Forelimb muscle (tissue), 1 donor: ENCODE measurements around the gene ACSS1. TPM values are rescaled to one million over a fixed set of nuclear protein-coding genes. Genes with fewer than 3 reads are reported as not detected.

Source experiments
- DNase-seq: peaks from one replicate; pipeline ENCODE4 v3.0.0-alpha.2; 2013; ENCODE audit warnings: low read depth
- polyA plus RNA-seq: library from polyadenylated mRNA; unstranded; fragments of 120-200 nt; gene quantifications from one replicate; pipeline ENCODE4 v1.2.1, GENCODE V29; 2013; ENCODE audit not compliant: insufficient read length

ACSS1 gene
- polyA plus RNA-seq, 1 donor = 16.5 TPM

DNA sequence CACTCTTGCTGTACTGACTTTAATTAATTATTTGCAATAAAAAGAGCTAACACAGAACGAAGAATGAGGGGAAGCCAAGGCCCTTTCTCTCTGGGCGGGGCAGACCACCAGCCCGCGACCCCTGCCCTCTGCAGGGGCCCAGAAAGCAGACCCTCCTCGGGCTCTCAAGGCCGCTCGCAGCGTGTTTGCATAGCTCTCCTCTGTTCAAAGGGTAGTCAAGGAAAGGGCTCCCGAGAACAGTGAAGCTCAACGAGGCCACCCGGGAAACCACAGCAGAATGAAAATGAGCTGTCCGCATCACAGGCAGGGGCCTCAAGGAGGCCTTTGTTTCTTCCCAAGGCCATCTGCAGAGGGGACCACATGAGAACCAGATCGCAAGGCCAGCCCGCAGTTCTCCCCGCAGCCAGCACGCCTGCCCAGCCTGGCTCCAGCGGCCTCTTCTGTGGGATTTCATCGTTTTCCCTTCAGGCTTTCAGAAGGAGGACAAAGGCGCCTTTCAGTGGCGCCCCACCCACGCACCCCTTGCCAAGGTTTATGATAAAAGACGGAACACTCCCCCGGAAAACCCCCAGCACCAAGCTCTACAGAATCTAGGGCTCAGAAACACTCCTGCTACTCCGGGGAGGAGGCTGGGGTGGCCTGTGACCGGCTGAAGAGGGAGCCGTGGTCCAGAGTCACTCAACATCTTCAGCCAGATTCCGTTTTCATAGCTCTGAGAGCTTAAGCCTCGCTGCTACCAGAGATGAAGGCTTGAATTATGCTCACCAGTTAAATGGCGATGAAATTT, 25.3 kb downstream of the ACSS1 start:
- DNase-seq = no peak

DNA sequence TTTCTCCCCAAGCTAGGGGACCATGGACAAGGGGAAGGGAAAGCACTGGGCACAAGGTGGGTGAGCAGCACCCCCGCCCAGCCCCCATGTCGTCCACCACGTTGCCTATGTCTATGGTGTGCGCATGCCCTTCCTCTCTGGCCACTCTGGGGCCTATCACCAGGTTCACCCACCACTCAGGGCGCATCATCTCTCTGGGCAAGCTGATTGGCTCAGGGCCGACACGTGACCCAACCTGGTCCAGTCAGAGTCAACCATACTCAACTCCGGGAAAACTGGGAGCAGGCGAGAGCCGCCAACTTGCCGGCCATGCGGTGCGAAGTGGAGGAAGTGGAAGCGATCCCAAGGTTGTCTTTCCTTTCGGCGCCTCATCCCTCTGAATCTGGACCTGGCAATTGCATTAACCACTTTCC, 25.9 kb downstream of the ACSS1 start:
- no peak for DNase-seq

DNA sequence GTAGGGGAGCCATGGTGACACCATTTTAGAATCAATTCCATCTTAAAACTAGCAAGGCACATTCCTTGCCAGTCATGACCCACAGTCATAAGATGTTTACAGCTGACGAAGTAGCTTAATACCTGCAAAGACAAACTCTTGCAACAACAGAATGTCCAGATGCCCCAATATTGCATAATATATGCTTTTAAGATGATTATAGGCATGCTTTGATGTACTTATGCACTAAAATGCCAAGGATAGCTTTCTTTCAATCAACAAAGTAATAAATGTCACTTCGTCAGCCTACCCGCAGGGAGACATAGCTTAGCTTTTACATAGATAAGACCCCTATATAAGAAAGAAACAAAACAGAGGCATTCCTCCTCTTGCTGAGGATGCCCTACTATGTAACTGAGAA, 26.7 kb downstream of the ACSS1 start:
- DNase-seq = no peak

DNA sequence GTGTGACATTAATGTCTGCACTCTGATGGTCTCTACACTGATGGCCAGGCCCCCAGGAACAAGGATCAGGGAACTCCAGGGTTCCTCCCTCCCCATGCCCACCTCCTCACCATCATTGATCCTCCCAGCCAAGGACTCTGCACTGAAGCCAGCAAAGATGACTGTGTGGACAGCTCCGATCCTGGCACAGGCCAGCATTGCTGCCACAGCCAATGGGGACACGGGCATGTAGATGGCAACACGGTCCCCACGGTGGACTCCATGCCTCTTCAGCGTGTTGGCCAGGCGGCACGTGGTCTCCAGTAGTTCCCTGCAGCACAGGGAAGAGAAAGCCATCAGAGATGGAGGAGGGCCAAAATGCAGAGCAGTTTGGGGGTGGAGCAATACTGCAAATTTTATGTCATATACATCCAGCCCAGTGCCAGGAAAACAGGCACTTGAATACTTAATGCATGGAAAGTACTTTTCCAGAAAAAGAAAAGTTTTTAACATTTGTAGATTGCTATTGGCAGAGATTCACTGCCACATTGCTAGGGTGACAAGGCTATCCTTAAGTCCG, 27.2 kb downstream of the ACSS1 start:
- DNase-seq = no peak

DNA sequence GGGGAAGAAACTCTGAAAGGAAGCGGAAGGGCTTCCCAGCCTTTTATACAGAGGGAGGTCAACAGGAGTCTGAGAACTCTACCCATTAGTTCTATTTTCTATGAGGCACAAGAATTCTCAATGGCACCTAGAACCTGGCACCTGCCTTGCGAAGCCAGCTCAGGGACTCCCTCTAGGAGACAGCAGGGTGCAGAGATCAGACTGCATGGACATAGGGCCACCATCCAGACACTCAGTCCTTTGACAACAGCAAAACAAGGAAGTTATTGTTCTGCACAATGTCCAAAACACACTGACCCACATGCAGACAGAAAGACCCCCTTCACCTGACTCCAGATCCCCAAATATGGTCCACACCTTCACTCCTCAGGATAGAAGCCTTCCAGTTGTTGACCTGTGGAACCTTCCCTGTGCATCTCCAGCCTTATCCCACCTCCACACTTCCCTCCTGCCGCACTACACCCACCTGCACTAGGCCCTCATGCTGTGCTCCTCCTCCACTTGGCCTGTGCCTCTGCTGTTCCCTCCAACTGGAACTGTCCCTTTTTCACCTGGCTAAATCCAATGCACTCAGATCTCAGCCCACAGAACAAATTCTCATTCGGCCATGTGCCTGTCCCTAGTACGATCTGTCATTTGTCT, 27.8 kb downstream of the ACSS1 start:
- DNase-seq = no peak

DNA sequence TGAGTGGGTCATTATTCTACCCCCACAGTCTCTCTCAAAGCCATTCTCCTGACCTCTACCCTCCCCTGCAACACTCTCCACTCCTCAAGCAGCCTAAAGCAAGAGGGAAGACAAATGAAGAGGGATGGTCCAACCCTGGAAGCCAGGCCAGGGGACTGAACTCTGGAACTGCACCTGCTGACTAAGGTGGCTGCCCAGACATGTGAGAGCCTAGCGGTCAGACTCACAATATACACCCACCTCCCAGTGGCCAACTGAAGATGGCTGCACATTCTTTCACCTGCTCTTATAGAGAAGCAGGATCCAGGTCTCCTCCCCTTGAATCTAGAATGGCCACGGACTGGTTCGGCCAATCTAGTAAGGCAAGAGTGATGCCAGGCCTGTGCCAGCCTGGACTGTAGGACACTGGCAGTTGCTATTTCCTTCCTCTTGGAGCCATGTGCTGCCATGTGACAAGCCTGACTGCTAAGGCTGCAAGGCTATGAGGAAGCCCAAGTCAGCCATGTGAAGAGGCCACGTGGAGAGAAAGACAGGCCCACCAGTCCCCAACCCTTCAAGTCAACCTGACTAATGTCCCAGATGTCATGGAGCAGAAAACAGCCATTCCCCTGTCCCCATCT, 31.8 kb downstream of the ACSS1 start:
- no peak for DNase-seq

DNA sequence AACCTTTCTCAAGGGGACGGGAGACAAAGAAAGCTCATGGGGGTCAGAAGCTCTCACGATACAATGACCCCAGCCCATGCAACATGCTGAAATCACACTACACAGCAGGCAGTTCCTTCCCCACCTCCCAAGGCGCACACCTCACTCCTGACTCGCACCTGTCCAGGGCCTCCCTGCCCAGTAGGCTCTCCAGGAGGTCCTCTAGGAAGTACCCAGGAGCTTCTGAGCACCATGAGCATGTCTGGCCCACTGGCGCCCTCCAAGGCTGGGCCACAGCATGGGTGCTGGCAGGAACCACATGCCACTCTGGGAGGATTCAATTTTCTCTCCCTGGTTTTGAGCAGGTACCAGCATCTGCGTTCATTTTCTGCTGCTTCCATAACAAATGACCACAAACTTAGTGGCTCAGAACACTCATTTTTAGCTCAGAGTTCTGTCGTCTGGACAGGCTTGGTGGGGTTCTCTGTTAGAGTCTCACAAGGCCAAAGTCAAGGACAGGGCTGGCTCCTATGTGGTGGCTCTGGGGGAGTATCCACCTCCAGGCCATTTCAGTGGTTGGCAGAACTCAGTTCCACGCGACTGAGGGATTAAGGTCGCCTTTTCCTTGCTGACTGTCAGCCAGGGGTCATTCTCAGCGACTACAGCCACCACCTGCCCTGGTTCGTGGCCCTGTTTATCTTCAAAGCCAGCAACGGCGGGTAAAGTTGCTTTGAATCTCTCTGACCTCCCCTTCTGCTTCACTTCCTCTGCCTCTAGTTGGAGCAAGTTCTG, 32.7 kb downstream of the ACSS1 start:
- no peak for DNase-seq

DNA sequence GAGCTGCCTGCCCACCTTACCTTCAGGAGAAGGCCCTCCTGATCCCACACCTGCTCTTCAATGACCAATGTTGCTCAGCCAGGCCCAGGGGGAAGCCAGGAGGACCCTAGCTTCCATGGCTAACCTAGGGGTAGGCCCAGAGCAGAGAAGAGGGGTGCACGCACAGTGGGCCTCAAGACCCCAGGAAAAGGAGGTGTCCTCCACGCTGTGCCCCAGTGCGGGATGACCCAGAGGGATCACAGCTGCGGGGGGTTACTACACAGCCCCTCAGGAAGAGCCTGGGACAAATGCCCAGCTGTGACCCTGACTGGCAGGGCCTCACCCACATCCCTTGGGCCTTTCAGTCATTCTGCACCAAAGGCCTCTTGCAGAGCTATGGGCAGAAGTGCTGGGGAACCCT, 33.8 kb downstream of the ACSS1 start:
- no peak for DNase-seq

DNA sequence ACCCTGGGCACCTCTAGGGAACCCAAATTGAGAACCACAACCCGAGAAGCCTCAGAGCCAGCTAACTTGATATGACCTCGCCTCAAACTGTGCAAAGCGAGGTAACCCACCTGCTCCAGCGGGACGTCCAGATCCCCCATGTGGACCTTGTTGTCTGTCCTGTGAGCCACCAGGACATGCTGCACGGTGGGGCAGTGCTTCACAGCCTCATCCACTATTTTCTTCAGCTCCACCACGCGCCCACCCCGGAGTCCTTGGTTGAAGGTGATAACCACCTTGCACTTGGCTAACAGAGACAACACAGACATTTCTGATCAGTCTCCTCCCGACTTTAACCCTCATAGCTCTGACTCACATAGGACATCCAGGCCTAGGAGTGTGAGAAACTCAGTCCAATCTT, 34.6 kb downstream of the ACSS1 start:
- DNase-seq = no peak

DNA sequence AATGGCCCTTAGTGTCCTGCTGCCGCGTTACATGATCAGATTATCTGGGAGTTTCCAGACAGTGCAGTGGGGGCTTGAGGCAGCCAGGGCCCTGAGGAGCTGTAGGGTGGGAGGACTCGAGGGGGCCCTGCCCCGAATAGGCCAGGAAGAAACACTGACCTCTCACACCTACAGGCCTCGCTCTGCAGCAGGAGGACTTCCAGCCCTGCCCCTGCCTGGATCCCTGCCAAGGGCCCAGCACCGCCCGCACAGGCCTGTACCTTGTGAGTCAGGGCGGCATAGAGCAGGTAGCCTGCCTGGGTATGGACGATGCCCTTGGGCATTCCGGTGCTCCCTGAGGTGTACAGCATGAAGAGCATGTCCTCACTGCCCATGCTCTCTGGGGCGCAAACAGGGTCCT, 35.3 kb downstream of the ACSS1 start:
- no peak for DNase-seq

DNA sequence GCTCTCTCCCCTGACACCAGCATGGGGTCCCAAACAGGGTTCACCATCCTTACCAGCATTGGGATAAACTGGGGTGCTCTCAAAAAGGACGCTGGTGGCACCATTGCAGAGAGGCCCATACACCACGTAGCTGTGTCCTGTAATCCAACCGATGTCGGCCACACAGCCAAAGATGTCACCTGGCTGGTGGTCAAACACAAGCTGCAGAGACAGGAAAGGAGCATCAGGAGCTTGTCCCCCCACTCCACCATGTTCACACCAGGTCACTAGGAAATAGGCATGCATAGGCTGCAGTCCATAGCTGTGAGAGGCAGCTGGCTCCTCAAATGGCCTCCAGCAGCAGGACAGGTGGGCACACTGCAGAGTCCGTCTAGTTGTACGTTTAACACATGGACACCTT, 36.6 kb downstream of the ACSS1 start:
- no peak for DNase-seq

DNA sequence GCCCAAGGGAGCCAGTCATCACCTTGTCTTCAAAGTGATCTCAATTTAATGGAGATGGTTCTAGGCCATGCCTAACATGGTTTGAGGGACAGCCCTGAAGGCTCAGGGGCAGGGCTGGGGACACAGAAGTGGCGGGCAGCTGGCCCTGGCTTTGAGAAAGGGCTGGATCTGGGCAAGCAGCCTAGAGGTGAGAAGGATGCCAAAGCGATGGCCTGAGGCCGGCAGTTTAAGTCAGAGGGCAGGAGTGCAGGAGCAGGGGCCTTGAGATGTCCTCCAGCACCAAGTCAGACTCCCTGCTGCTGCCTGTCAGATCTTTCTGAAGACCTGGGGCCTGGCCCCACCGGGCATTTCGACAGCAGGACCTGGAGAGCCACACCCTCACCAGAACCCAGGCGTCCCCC, 37.0 kb downstream of the ACSS1 start:
- no peak for DNase-seq

DNA sequence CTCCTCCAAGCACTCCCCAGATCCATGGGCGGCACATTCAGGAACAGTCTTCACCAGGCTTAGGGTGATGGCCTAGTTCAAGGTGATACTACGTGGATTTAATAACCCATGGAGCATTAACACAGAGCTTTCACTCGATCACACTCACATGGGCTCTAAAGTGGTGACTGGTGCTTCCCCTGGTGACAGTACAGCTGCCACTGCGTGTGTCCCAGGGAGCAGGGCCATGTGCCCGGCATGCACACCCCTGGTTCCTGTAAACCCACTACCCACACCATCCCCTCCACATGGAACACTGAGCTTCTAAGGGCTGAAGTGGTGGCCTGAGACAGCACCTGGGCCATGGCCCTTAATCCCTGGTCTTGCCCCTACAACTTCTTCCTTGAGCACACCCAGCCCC, 37.6 kb downstream of the ACSS1 start:
- no peak for DNase-seq

DNA sequence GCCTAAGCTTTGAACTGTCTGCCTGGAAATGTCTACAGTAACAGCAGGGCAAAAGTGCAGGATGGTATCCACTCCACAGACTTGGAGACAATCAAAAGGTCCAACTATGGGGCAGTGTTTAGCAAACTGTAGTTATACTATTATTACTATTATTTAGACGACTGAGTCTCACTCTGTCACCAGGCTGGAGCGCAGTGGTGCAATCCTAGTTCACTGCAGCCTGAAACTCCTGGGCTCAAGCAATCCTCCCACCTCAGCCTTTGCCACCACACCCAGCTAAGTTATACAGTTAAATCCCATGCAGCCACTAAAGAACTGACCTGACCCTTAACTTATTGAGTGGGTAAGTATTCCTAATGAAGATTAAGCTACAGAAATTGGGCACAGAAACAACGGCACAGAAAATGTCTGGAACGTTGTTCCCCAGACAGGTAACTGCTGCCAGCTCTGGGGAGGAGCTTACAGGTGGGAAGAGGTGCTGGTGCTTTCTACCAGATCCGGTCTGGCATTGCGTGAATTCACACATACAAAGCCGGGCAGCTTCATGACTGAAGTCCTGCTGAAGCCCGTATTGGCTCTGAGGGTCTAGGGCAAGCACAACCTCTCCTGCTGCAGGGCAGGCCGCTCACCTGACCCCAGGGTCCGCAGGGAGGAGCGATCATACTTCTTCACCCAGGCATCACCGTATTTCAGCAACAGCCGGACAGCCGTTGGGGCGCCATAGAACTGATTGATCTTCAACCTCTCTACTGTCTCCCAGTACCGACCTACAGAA, 38.4 kb downstream of the ACSS1 start:
- DNase-seq = no peak

DNA sequence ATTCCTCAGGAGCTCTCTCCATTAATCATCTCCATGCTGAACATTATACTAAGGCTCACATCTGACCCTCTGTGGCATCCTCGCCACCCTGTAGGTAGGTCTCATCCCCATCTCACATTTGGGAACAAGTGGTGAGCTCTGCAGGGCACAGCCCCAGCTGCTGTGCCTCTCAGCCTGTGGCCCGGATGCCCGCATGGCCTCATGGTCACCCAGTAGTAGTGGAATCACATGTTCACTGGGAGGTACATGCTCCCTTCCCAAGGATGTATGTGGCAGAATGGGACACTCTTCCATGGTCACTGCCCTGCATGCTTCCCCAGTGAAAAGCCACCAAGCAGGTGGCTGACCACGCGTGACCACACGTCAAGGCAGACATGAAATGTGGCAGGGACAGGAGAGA, 39.1 kb downstream of the ACSS1 start:
- DNase-seq = no peak

DNA sequence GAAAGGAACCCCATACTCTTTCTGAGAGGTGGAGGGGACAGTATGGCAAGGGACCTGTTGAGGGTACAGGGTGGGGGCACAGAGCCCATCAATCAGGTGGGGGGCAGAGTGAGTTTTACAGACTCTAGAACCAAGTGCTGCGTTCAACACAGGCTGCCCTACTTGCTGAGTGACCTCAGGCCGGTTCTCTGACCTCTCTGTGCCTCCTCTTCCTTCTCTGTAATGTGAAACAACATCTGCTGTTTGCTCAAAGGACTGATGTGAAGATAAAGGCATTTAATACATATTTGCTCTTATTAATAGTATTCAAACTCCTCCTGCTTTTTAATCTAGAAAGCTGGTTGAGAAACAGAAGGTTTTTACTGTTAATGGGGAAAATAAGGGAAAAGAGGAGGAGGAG, 39.5 kb downstream of the ACSS1 start:
- DNase-seq = no peak

DNA sequence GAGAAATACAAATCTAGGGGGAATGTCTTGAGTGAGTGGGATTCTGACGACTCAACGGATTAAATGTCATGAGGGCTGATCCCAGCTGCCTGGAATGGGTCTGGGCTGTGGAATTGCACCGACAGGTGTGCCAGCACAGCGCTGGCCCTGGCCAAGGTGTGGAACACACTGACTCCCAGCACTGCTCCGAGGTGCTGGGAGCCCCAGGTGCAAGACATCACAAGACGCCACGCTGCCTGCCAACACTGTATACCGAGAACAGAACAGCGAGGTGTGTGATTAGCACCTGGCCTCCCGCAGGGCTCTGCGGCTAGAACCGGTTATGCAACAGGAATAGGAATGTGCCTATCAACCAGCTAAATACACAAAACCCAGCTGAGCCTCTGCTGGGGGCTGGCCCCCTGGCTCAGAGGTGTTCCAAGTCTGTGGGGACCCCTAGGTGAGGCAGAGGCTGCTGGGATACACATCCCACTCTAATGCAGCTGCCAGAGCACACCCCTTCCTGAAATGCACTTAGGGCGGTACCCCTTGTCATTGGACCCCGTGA, 40.6 kb downstream of the ACSS1 start:
- DNase-seq = no peak

DNA sequence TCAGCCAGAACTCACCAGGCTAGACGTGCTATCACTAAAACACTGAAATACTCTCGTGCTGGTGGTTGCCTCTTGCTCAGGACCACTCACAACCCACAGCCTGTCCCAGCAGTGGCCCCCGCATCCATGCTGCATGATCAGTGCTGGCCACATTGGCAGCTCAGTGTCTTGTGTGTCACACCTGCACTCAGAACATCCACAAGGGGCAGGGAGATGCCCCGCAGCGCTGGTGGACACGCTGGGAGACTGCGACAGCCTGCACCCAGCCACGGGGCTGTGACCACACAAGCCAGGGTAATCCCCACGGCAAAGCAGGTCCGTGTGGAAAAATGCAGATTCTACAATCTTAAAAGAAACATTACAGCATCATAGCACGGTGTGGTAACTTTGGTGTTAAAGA, 41.5 kb downstream of the ACSS1 start:
- DNase-seq = no peak

DNA sequence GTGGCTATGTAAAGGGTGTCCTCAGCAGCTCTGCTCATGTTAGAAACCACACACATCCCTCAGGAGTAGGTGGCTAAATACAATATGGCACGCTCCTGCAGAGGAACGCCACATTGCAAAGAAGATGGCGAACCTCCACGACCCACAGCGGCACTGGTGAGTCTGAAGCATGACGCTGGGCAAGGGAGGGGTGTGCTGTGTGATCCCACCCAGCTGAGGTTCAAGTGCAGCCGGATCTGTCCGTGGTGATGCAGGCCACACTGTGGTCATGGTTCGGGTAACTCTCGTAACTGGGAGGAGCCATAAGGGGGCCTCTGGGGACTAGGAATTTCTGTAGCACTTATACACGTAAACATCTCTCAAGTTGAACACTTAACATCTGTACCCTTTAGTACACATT, 42.0 kb downstream of the ACSS1 start:
- DNase-seq = no peak

DNA sequence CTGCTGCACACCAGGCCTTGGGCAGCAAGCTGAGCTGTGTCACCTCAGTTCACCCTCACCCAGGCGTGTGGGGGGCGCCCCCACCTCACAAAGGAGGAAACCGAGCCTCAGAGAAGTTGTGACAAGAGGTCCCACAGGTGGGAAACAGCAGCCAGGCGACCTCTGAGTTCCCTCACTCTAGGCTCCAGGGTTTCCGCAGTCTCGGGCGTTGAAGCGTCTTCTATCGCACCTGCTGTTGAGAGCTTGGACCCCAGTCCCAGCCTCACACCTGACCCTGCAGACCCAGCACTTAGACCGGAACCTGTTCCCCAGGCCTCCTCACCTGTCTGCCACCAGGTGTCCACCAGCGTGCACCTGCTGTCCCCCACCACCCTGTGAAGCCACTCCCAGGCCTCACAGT, 43.1 kb downstream of the ACSS1 start:
- DNase-seq = no peak
